LHCN-M2 (cell line): ENCODE results near the gene PIGT. TPM values are rescaled to one million over a fixed set of nuclear protein-coding genes. Genes with fewer than 3 reads are reported as not detected.

Source experiments
- DNase-seq: peaks from one replicate; pipeline ENCODE4 v3.0.0-alpha.2; 2012; ENCODE audit warnings: low read depth
- total RNA-seq: library from RNA; depleted of rRNA; stranded (reverse); fragments of >200 nt; gene quantifications from 2 replicates; pipeline ENCODE4 v1.2.3, GENCODE V29; 2014

Gene PIGT
- total RNA-seq, 1 experiment from 2014 or later = 118 TPM

DNA sequence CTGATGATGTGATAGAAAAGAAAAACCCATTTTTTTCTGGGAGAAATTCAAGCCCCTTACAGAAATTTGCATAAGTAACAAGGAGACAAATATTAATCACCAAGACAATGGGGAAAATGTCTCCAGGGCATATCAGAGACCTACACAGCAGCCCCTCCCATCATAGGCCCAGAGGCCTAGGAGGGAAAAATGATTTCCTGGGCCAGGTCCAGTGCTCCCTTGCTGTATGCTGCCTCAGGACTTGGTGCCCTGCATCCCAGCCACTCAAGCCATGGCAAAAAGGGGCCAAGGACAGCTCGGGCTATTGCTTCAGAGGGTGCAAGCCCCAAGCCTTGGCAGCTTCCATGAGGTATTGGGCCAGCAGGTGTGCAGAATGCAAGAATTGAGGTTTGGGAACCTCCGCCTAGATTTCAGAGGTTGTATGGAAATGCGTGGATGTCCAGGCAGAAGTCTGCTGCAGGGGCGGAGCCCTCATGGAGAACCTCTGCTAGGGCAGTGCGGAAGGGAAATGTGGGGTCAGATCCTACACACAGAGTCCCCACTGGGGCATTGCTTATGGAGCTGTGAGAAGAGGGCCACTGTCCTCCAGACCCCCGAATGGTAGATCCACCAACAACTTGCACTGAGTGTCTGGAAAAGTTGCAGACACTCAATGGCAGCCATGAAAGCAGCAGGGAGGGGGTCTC is 15.5 kb upstream of the PIGT start:
- no peak for DNase-seq

DNA sequence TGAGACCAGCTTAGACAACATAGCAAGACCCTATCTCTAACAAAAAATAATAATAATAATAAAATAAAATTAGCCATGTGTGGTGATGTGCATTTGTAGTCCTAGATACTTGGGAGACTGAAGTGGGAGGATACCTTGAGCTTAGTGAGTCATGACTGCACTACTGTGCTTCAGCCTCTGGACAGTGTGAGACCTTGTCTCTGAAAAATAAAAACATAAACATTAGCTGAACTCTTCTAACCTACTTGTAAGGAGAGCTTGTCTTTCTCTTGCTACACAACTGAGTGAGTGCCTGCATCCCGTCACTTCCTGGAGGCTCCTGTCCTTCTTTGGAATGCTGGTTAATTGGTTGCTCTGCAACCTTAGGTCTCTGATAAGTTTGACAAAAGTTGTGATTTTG is 13.0 kb upstream of the PIGT start:
- no peak for DNase-seq

GRCh38 chr20:45404438-45404837 is 11.5 kb upstream of the PIGT start:
- no peak for DNase-seq

- no peak for DNase-seq
Measured at GRCh38 chr20:45405571-45406259, 10.2 kb upstream of the PIGT start.

- DNase-seq = no peak
Measured at GRCh38 chr20:45406260-45407066, 9.5 kb upstream of the PIGT start.

DNA sequence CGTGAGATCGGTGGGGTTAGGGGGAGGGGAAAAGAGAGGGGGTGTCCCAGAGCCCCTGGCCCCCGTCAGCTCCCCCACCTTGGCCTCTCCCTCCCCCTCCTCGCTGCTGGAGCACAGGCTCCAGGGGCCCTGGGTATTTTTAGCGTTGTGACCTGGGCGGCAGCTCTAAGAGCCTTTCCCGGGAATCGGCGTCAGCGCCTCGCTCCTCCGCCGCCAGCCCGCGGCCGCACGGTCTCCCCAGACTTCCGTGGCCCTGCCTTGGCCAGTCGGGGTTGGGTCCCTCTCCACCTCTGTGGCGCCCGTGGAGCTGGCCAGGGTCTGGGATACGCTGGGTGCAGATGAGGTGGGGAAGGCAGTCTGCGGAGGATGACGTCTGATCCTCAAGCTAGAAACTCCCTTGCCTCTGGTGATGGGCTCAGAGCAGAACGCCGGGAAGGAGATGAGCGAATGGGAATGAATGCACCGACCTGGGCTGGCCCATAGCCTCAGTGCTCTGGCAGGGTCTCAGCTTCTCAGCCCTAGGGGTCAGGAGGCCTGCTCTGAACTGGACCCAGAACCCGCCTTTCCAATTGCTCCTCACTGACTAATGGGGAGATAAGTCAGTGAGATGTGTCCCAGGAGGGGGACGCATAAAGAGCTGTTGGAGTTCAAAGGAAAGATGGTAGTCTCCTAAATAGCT is 8.7 kb upstream of the PIGT start:
- DNase-seq = no peak

DNA sequence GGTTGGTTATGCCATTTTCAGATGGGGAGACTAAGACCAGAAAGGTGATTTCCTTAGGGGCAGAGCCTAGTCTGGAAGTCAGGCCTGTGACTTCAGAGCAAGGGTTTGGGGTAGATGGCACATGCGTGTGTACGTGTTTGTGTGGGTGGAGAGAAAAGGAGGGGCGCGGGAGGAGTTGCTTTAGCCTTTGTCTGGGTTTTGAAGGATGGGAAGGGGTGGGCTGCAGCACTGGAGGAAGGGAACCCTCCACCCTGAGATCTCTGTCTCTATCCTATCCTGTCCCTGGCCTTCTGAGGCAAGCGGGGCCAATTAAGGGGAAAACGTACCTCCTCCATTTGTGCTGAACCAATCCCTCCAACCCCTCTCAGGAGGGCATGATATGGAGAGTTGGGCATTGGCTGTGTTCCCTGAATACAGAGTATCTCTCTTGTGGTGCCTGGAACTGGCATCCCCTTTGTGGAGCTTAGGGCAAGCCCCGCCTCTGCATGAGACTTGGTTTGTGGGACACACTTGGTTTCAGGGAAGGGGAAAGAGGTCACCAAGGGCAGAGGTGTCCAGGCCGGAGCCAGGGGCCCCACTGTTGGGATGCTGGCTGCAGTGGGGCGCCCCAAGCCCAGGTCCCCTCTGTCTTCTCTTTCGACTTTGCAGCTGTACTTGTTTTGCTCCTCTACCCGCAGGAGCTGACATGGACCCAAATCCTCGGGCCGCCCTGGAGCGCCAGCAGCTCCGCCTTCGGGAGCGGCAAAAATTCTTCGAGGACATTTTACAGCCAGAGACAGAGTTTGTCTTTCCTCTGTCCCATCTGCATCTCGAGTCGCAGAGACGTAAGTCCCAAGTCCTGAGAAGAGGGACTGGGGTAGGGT is 7.9 kb upstream of the PIGT start, which contains the start of gene DBNDD2:
DBNDD2 (plus strand) TSS at position 507 of the 863 bp plus-strand sequence; CDS start at position 686, 179 bp downstream.
- no peak for DNase-seq

GRCh38 chr20:45408646-45409213 is 7.2 kb upstream of the PIGT start:
- DNase-seq = no peak

- DNase-seq = no peak
Measured at GRCh38 chr20:45409521-45410272, 6.2 kb upstream of the PIGT start.

DNA sequence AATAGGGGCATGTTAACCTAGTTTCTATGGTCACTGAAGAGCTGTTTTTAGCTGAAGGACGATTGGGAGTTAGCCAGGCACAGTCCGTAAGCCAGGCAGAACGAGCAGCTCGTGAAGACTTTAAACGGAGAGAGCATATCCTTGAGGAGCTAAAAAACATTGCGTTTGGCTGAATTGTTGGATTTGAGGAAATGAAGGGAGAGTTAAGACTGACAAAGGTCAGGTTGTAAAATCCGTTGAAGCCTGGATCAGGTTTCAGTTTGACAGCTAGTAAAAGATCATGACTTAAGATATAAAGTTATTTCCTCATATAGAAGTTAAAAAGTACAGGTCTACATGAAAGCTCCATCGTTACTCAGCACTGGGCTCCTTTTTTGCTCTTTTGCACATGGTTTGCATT is 5.1 kb upstream of the PIGT start:
- DNase-seq = no peak

- DNase-seq = no peak
Measured at GRCh38 chr20:45412653-45413052, 3.3 kb upstream of the PIGT start.

GRCh38 chr20:45413479-45413878 is 2.5 kb upstream of the PIGT start:
- no peak for DNase-seq

DNA sequence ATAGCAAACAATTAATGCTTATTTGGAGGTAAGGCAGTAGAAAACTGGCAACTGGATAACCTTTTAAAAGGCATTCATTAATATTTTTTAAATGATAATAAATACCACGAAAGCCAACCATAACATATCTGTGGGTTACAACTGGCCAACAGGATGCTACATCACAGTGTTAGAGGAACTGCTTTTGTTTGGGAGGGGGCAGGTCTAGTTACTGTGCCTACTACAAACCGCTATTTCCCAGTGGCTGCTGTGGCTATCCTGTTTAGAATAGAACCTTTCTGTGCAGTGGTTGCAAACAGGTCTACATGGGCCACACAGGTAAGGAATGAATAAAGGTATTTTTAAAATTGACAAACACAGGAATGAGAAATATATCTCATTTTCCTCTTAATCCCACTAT is 976 bp downstream of the PIGT start:
- no peak for DNase-seq

DNA sequence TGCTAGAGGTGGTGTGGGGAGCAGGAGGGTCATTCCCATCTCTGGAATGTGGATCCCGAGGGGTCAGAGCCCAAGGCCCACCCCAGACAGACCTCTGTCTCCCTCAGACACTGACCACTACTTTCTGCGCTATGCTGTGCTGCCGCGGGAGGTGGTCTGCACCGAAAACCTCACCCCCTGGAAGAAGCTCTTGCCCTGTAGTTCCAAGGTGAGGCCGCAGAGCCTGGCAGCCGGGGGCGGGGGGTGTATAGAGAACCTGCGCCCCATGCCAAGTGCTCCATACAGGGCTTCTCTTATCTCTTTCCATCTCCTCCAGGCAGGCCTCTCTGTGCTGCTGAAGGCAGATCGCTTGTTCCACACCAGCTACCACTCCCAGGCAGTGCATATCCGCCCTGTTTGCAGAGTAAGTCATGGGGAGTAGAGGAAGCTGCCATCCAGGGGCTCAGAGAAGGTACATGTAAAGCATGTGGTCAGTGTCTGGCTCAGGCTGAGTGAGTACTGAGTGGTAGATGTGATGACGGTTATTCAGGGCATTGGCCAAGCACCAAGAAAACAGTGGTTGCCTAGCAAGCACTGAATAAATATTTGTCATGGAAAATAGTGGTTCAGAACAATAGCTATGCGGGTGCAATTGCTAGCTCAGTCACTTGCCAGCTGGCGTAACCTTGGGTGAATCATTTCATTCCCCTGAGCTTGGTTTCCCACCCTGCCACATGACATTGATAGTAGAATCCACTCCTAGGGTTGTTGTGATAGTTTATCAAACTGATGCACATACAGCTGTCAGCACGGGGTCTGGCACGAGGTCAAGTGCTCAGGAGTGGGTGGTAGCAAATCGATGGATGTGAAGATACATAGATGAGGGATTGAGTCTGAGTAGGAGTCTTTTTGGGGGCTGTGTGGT is 3.5 kb downstream of the PIGT start:
- peak; percentile 99 for DNase-seq

GRCh38 chr20:45420125-45420524 is 4.2 kb downstream of the PIGT start:
- DNase-seq = no peak

GRCh38 chr20:45423700-45424099 is 7.8 kb downstream of the PIGT start:
- no peak for DNase-seq

DNA sequence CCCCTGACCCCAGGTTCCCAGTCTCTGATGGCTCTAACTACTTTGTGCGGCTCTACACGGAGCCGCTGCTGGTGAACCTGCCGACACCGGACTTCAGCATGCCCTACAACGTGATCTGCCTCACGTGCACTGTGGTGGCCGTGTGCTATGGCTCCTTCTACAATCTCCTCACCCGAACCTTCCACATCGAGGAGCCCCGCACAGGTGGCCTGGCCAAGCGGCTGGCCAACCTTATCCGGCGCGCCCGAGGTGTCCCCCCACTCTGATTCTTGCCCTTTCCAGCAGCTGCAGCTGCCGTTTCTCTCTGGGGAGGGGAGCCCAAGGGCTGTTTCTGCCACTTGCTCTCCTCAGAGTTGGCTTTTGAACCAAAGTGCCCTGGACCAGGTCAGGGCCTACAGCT is 9.6 kb downstream of the PIGT start:
- no peak for DNase-seq

- DNase-seq = no peak
Measured at GRCh38 chr20:45426320-45427016, 10.5 kb downstream of the PIGT start.
